ENCODE data around the gene LMF1.

- no peak for TF ChIP-seq POLR2A (IDR thresholded peaks at IDR 0.05)
- no peak for TF ChIP-seq CTCF (IDR thresholded peaks at IDR 0.05)
- no peak for TF ChIP-seq POLR2AphosphoS5 (IDR thresholded peaks at IDR 0.05)
- TF ChIP-seq EP300 (IDR thresholded peaks at IDR 0.05), result no peak
Observed at GRCh38 chr16:998615-999014, 27.8 kb upstream of the LMF1 start.

Measured in upper lobe of left lung (tissue), 4 donors.